HepG2 (cell line): ENCODE results near the gene RAB5A.

Experiments
- AHR ChIP-seq: IDR thresholded peaks from 2 replicates; pipeline ENCODE4 v1.6.1; 2018; ENCODE audit warnings: missing genetic modification reagents, missing compliant biosample characterization
- CTCF ChIP-seq: sonication (generic); formaldehyde crosslinking; IDR thresholded peaks from 2 replicates; pipeline ENCODE4 v1.5.0; 2020; ENCODE audit warnings: mild to moderate bottlenecking, missing genetic modification reagents, moderate library complexity
- ESRRA ChIP-seq: sonication (generic); formaldehyde crosslinking; IDR thresholded peaks from 2 replicates; pipeline ENCODE4 v1.5.1; 2020; ENCODE audit warnings: mild to moderate bottlenecking, low read depth, missing genetic modification reagents
- FOXA1 ChIP-seq, 2 experiments: fragments of 450-650 bp in 1 of 2; sonication (generic) in 1 of 2; formaldehyde crosslinking in 1 of 2; IDR thresholded peaks; 2 replicates each; pipeline versions ENCODE4 v1.4.0 to v1.6.1; 2016 to 2020; ENCODE audit warnings: missing genetic modification reagents in 1 of 2
- TAF1 ChIP-seq: sonication (generic); formaldehyde crosslinking; IDR thresholded peaks from 2 replicates; pipeline ENCODE4 v1.4.0; 2020; ENCODE audit warnings: missing genetic modification reagents

- TF ChIP-seq ESRRA (no peak), AHR (CRISPR knock-in tag) (no peak), TAF1 (CRISPR knock-in tag) (no peak), CTCF (CRISPR knock-in tag) (no peak), FOXA1 (IDR thresholded peaks at IDR 0.05) (no peak), FOXA1 (CRISPR knock-in tag; IDR thresholded peaks at IDR 0.05) (no peak)
Measured at GRCh38 chr3:19997502-19997901, 50.6 kb downstream of the RAB5A start.
